Fibroblast of lung (primary cell): ENCODE results near the gene TNFRSF18.

ENCODE experiments used
- CTCF ChIP-seq, 2 donors: IDR thresholded peaks in 1 of 2; conservative IDR thresholded peaks in 1 of 2; 1 replicate in 1 of 2; 2 replicates in 1 of 2; pipeline ENCODE4 v1.5.1; 2011 to 2012; ENCODE audit warnings: low read length in 2 of 2, control low read depth in 1 of 2, inconsistent platforms in 1 of 2, low read depth in 1 of 2, mild to moderate bottlenecking in 1 of 2
- EZH2 ChIP-seq: IDR thresholded peaks from 2 replicates; pipeline ENCODE4 v1.5.1; 2012; ENCODE audit warnings: low read length, control low read depth, mild to moderate bottlenecking; ENCODE audit errors: missing control alignments

DNA sequence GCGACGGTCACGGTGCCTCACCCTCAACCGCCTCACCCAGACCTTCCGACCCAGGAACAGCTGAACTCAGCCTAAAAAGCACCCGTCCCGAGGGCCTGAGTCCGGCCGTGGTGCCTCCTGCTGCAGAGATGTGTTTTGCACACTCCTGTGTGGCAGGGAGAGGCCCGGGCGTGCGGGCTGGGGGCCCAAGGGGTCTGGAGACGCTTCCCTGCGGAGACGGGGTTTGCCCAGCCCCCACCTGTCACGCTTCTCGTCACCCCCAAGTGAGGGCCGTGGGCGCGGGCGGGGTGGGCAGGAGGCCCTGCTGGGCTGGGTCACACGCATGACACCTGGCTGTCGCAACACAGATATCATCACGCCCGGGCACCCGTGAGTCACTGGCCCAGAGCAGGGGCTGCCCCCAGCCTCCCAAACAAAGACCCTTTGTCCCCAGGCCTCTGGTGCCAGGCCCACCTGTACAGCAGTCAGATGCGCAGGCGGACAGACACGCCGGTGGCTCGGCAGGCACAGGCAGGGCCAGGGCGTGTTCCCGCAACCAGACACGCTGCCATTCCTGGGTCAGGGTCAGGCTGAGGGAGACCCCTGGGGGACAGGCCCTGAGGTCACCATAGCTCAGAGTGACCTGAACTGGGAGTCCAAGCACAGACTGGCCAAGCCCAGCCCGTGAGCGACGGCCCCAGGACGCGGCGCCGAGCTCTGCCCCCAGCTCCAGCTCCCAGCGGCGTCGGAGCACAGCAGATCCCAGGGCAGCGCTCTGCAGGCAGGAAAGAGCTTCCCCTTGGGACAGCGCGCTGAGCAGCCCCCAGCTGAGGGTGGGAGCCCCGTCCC lies 31.7 kb upstream of the TNFRSF18 start:
- TF ChIP-seq CTCF (conservative IDR thresholded peaks at IDR 0.05 in 1 of 2, IDR thresholded peaks at IDR 0.05 in 1 of 2; ENCODE audit: low read depth in 1 of 2, low read length in 2 of 2), result no peak
- no peak for TF ChIP-seq EZH2
